Colonic mucosa (tissue), 4 donors: ENCODE data around the gene GPX7. TPM values are rescaled to one million over a fixed set of nuclear protein-coding genes. Genes with fewer than 3 reads are reported as not detected.

Experiments used
- DNase-seq: peaks from one replicate; pipeline ENCODE4 v3.0.0-alpha.2; 2020
- H3K27ac ChIP-seq: fragments of 200-600 bp; one replicate; pipeline ENCODE4 v1.8.0; 2021
- H3K27me3 ChIP-seq: fragments of 200-600 bp; one replicate; pipeline ENCODE4 v1.8.0; 2021
- H3K36me3 ChIP-seq: fragments of 200-600 bp; one replicate; pipeline ENCODE4 v1.8.0; 2021
- H3K4me1 ChIP-seq: fragments of 200-600 bp; one replicate; pipeline ENCODE4 v1.8.0; 2021; ENCODE audit warnings: mild to moderate bottlenecking
- H3K4me3 ChIP-seq: fragments of 200-600 bp; one replicate; pipeline ENCODE4 v1.8.0; 2021
- H3K9ac ChIP-seq, 2 donors: one replicate each; pipeline ENCODE4 v1.7.0; 2013; ENCODE audit warnings: control low read depth in 2 of 2, low read depth in 2 of 2, low read length in 2 of 2
- H3K9me3 ChIP-seq: fragments of 200-600 bp; one replicate; pipeline ENCODE4 v1.8.0; 2021
- CTCF ChIP-seq: fragments of 200-600 bp; IDR thresholded peaks from one replicate; pipeline ENCODE4 v1.8.0; 2022; ENCODE audit warnings: antibody characterized with exemption, mild to moderate bottlenecking
- intact Hi-C: fragments of 100-400 bp; cut with DNase I; formaldehyde crosslinking; loops from one replicate; pipeline ENCODE4 v1.14.1; 2022
- total RNA-seq, 2 donors: library from RNA; stranded (reverse); fragmentation: NEBNext Ultra II Directional in 1 of 2; extraction: Animal tissue kit (Norgen Biotek cat#: 25700) in 1 of 2; gene quantifications; one replicate each; pipeline ENCODE4 v1.2.1, GENCODE V29; 2021
- donor health status: healthy.
- donor health status: DM: no; HTN: no; CAD: no.
- donor health status: DM: no; HTN: no; CAD: no.

The GPX7 gene
- total RNA-seq, 2 donors from 2014 or later: 1.8 to 6.0 TPM

- no peak for DNase-seq
- no peak for TF ChIP-seq CTCF
Measured at GRCh38 chr1:52629325-52629643, 27.1 kb downstream of the GPX7 start.

DNA sequence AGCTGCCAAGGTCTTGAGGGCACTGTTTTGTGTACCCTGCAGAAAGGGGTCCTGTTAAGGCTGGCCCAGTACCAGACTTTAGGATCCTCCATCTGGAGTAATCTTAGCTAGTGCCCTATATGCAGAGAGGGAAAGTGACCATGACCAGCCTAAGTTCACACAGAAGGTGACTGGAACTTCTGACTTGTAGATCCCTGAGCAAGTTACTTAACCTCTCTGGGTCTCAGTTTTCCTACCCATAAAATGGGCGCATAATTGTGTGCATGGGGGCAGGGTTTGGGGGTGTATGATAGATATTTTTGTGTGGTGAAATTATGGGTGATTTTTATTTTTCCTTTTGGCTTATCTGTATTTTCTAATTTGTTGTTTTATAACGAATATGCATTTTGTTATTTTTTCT is 27.5 kb downstream of the GPX7 start:
- no peak for DNase-seq
- H3K36me3 ChIP-seq: no peaks in the 10 kb centered on the region
- no peaks in the 10 kb centered on the region for H3K9me3 ChIP-seq
- H3K4me3 ChIP-seq: no peak overlapping the region
- no peak overlapping the region for H3K9ac ChIP-seq
- H3K4me1 ChIP-seq: no peaks in the 10 kb centered on the region
- peaks cover 23% of the 10 kb centered on the region for H3K27me3 ChIP-seq
- intact Hi-C loops: no loop called here
- no peak for TF ChIP-seq CTCF
- H3K27ac ChIP-seq: no peak overlapping the region

More at GRCh38 chr1:52629325-52629643, 27.1 kb downstream of the GPX7 start:
- no peaks in the 10 kb centered on the region for H3K36me3 ChIP-seq
- intact Hi-C loops: no loop called here
- no peaks in the 10 kb centered on the region for H3K4me1 ChIP-seq
- H3K9me3 ChIP-seq: no peaks in the 10 kb centered on the region
- no peak overlapping the region for H3K9ac ChIP-seq
- H3K27me3 ChIP-seq: peaks cover 23% of the 10 kb centered on the region
- no peak overlapping the region for H3K27ac ChIP-seq
- H3K4me3 ChIP-seq: no peak overlapping the region

- peak overlapping the region; percentile 40 for H3K4me3 ChIP-seq
- no peaks in the 10 kb centered on the region for H3K4me1 ChIP-seq
- peak overlapping the region; percentile 40 for H3K27ac ChIP-seq
- no peak for DNase-seq
- TF ChIP-seq CTCF: no peak
- peaks cover 23% of the 10 kb centered on the region for H3K27me3 ChIP-seq
- intact Hi-C loops: no loop called here
- H3K36me3 ChIP-seq: no peaks in the 10 kb centered on the region
- no peaks in the 10 kb centered on the region for H3K9me3 ChIP-seq
- peak overlapping the region; percentile 12 to 32 for H3K9ac ChIP-seq
Measured at GRCh38 chr1:52631759-52632331, 29.7 kb downstream of the GPX7 start.

- H3K36me3 ChIP-seq: no peaks in the 10 kb centered on the region
- H3K9me3 ChIP-seq: no peaks in the 10 kb centered on the region
- no peak for TF ChIP-seq CTCF
- DNase-seq: peak; percentile 24
- peaks cover 23% of the 10 kb centered on the region for H3K27me3 ChIP-seq
- peak within 1 kb of the TSS; percentile 40 for H3K27ac ChIP-seq
- intact Hi-C loops: no loop called here
- H3K4me1 ChIP-seq: no peaks in the 10 kb centered on the region
- peak within 1 kb of the TSS; percentile 12 to 32 for H3K9ac ChIP-seq
- H3K4me3 ChIP-seq: peak within 1 kb of the TSS; percentile 40
Measured at GRCh38 chr1:52632732-52633290, 30.6 kb downstream of the GPX7 start, which contains the start of gene SHISAL2A. SHISAL2A (plus strand) TSS chr1:52633168; CDS start chr1:52633494, 326 bp downstream.

DNA sequence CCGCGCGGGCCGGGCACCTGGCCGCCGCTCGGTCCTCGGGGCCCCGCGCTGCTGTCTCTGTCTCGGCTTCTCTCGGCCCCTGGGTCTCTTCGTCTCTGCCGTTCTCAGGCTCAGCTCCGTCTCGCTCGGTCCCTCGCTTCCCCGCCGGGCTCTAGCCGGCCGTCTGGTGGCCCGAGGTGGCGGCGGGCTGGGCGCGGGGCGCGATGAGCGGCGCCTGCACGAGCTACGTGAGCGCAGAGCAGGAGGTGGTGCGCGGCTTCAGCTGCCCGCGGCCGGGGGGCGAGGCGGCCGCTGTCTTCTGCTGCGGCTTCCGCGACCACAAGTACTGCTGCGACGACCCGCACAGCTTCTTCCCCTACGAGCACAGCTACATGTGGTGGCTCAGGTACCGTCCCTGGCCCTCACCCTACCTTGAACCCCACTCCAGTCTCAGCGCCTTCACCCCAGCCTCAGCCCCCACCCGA is 31.2 kb downstream of the GPX7 start:
- intact Hi-C loops: no loop called here
- Histone ChIP-seq H3K4me1 (no peaks in the 10 kb centered on the region), H3K36me3 (no peaks in the 10 kb centered on the region), H3K9me3 (no peaks in the 10 kb centered on the region), H3K9ac (peak overlapping the region in 1 of 2 donors; percentile 12), H3K27me3 (peaks cover 23% of the 10 kb centered on the region), H3K4me3 (peak overlapping the region; percentile 40), H3K27ac (peak overlapping the region; percentile 40)
- DNase-seq: no peak
- TF ChIP-seq CTCF: no peak
